NCI-H1105 (cell line): Measurements from ENCODE around the gene TRAF3IP1.
"Not testable (repeated sequence)": the region's sequence is repeated elsewhere in the genome, so short reads cannot be mapped to it uniquely, and the experiment has no call there.

Experiments used
- DNase-seq: peaks from one replicate; lab custom pipeline; 2025; lab: John Stamatoyannopoulos, UW

Gene TRAF3IP1

GRCh38 chr2:238427435-238428162, 107.3 kb downstream of the TRAF3IP1 start:
- no peak for DNase-seq

- no peak for DNase-seq
Measured at GRCh38 chr2:238428866-238429265, 108.5 kb downstream of the TRAF3IP1 start.

GRCh38 chr2:238430781-238431180, 110.5 kb downstream of the TRAF3IP1 start:
- no peak for DNase-seq

GRCh38 chr2:238431456-238431855, 111.1 kb downstream of the TRAF3IP1 start:
- no peak for DNase-seq

GRCh38 chr2:238433300-238433915, 113.1 kb downstream of the TRAF3IP1 start:
- no peak for DNase-seq

- no peak for DNase-seq
Measured at GRCh38 chr2:238433941-238434845, 113.9 kb downstream of the TRAF3IP1 start.

- DNase-seq: no peak
Measured at GRCh38 chr2:238434846-238435751, 114.8 kb downstream of the TRAF3IP1 start.

- no peak for DNase-seq
Measured at GRCh38 chr2:238435752-238436096, 115.4 kb downstream of the TRAF3IP1 start.

GRCh38 chr2:238438856-238439849, 118.8 kb downstream of the TRAF3IP1 start:
- DNase-seq: no peak

- DNase-seq: no peak
Measured at GRCh38 chr2:238439917-238440316, 119.6 kb downstream of the TRAF3IP1 start.

- DNase-seq: no peak
Measured at GRCh38 chr2:238440331-238440730, 120.0 kb downstream of the TRAF3IP1 start.

GRCh38 chr2:238440767-238441166, 120.4 kb downstream of the TRAF3IP1 start:
- DNase-seq: no peak

- DNase-seq: no peak
Measured at GRCh38 chr2:238441262-238442114, 121.2 kb downstream of the TRAF3IP1 start.

GRCh38 chr2:238442257-238442656, 121.9 kb downstream of the TRAF3IP1 start:
- not testable (repeated sequence) for DNase-seq

- DNase-seq: no peak
Measured at GRCh38 chr2:238444242-238444641, 123.9 kb downstream of the TRAF3IP1 start.

- no peak for DNase-seq
Measured at GRCh38 chr2:238445409-238446190, 125.3 kb downstream of the TRAF3IP1 start.

GRCh38 chr2:238446371-238446770, 126.1 kb downstream of the TRAF3IP1 start:
- DNase-seq: no peak
